Dermis blood vessel endothelial cell (primary cell): Measurements from ENCODE around the gene SLC12A7. TPM values are rescaled to one million over a fixed set of nuclear protein-coding genes. Genes with fewer than 3 reads are reported as not detected.
"Not testable (repeated sequence)": the region's sequence is repeated elsewhere in the genome, so short reads cannot be mapped to it uniquely, and the experiment has no call there.

Source experiments
- DNase-seq: peaks from one replicate; pipeline ENCODE4 v3.0.0; 2010
- total RNA-seq: library from RNA; depleted of rRNA; stranded (reverse); fragments of >200 nt; gene quantifications from 2 replicates; pipeline ENCODE4 v1.2.3, GENCODE V29; 2014

SLC12A7 gene
- 31.3 and 38.8 TPM in 2 replicates for total RNA-seq

DNA sequence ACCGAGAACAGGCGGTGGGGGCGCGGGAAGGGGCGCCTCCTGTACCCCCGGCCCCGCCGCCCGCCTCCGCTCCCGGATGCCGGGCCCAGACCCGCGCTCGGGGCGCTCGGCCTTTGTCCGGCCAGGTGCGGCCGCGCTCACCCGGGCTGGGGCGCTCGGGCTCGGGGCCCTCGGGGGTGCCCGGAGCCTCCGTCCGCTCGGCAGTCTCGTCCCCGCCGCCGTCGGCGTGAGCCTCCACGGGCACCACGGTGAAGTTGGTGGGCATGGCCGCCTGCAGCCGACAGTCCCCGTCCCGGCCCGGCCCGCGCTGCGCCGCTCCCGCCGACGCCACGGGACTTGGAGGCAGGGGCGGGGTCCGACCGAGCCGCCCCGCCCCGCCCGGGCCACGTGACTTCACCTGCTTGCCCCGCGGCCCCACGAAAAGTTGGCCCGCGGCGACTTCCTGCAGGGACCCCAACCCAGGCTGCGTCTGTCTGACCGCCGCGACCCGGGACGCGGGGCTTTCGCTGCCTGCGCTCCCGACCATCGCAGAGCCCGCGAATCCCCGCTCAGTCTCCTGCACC, at the start of gene SLC12A7:
TSS of gene SLC12A7 (minus strand) at position 337 of the 563 bp plus-strand sequence. CDS start at position 265, 72 bp downstream.
- peak; percentile 59 for DNase-seq

DNA sequence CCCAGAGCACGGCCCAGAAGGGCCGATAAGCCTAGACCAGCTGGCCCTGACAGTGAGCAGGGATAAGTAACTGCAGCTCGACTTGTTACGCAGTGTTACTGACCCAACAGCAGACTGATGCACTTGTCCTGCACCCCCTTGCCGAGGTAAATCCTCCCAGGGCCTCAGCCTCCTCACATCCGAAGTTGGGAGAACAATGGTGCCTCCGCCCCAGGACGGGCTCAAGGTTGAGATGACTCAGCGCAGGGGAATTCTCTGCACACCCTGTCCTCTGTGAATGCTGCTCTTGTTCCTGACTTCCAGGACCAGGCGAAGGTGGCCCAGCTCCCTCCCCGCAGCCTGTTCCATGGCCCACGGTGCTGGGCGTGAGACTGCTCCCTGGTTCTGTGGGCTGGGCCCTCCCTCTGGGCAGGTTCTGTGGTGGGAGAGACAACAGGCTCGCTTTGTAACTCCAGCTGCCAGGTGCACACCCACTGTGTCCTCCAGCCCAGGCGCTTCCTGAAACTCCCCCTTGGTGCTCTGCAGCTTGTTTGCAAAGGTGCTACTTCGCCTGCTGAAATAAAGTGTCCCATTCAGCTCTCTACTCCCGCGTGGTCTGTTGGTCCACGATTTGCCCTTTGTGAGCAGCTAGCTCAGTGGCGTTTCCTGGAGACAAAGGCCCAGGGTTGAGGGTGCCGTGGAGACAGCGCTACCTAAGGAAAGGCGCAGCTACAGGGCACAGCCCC, 49.4 kb upstream of the SLC12A7 start:
- DNase-seq, result peak; percentile 60

DNA sequence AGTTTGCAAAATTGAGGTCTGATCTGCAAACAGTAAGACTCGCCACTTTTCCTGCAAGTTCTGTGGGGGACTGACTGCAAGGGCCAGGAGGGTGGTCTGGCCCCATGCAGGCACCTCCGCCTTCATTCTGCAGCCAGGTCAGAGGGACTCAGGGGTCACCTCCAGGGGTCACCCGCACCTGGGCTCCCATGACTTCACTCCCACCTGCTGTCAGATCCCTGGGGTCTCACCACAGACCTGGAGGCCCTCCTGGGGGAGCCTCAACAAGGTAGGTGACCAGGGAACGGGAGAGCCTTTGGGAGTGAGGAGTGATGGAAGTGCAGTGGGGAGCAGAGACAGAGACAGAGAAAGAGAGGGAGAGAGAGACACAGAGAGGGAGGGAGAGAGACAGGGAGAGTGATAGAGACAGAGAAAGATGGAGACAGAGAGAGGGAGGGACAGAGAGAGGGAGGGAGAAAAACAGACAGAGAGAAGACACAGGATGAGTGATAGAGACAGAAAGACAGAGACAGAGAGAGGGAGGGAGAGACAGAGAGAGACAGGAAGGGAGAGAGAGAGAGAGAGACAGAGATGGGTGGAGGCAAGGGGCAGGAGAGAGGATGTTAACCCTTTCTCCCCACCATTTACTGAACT, 48.0 kb upstream of the SLC12A7 start:
- no peak for DNase-seq

DNA sequence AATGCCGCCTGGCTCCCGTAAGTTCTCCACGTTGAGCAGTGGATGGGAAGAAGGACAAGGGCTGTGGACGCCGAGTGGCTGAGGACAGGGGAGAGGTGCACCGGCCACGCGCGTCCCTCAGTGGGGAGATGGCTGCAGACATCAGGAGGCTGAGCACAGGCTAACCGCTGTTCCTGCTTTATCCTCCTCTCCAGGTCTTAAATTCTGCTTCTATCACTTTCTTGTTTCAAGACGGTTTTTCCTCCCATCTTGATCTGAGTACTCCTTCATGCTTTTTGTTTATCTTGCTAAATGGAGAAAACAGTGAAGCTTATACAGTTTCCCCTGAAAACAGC, 47.4 kb upstream of the SLC12A7 start:
- no peak for DNase-seq

DNA sequence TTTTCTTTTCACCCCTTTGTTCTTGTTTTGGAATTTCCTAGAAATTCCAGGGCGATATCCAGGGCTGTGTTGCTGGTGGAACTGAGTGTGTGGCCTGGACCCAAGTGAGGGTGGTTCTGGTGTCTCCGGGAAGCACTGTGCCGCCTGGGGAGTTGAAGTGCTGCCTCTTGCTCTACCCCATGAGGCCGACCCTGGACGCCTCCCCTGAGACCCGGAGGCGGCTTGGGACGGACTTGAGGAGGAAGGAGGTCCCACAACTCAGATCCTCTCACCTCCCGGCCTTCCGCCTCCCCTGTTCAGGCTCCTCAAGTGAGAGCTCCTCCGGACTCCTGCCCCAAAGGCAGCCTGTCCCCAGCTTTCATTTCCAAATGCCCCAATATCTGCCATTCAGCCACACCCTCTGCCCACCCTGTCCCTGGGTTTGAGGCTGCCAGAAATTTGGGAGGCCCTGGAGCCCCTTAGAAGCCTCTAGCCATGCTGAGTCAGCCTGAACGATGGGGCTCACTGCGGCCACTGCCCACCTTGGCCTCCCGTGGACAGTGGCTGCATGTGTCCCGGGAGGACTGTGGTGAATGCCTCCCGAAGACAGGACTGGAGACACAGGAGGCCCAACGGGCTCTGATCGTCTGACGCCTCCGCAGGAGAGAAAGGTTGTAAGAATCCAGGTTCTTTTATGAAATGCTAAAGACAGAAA, 46.9 kb upstream of the SLC12A7 start:
- no peak for DNase-seq

DNA sequence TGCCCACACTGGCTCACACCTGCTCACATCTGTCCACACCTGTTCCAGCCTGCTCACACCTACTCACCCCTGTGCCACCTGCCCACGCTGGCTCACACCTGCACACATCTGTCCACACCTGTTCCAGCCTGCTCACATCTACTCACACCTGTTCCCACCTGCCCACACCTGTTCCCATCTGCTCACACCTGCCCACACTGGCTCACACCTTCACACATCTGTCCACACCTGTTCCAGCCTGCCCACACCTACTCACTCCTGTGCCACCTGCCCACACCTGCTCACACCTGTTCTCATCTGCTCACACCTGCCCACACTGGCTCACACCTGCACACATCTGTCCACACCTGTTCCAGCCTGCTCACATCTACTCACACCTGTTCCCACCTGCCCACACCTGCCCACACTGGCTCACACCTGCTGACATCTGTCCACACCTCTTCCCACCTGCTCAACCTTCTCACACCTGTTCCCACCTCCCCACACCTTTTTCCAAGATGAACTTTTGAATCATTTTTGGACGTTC, 45.7 kb upstream of the SLC12A7 start:
- DNase-seq, result not testable (repeated sequence)

DNA sequence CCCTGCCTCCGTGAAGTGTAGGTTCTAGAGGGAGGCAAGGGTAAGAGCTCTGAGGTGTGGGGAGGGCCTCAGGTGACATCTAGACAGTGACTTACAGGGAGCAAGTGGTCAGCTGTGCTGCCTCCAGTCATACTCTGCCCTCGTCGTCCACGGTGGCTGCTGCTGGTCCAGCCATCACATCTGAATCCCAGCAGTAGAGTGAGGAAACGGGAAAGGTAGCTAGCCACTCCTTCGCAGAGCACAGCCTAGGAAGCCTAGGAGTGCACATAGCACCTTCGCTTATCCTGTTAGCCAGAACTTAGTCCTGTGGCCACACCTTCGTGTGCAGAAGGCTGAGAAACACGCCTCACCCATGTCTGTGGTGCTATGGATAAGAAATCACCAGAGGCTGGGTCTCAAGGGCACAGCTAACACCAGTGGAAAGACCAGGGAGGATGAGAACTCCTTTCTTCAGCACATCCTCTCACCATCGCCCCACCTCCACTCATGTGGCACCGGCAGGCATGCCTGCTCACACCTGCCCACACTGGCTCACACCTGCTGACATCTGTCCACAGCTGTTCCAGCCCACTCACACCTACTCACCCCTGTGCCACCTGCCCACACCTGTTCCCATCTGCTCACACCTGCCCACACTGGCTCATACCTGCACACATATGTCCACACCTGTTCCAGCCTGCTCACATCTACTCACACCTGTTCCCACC, 45.0 kb upstream of the SLC12A7 start:
- no peak for DNase-seq

DNA sequence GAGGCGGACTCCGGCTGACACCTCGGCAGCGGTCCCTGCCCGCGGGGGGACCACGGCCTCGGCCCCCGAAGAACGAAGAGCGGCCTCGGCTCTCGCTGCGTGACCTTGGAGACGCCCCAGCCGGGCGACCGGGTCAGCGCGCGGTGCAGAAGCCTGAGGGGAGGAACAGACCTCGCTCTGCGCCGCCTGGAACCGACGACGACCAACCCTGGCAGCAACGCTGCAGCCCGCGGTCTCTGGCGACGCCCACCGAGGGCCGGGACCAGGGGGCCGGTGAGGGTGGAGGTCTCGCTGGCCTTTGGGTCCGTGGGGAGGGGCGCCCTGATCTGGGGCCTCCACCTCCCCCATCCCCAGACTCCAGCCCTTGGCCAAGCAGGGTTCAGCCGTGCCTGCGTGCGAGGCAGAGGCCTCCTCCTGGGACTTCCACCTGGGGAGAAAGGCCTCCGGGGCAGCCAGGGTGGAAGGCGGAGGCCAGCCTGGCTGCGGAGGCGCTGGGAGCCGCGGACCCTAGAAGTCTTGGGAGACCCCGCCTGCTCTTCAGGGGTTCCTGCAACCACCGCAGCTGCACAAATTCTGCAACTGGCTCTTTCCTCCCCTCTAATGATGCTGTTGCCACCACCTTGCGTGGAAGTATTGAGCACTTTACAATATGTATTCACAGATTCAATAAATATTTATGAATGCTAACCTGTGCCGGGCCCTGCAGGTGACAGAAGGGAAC, 44.3 kb upstream of the SLC12A7 start:
- no peak for DNase-seq

DNA sequence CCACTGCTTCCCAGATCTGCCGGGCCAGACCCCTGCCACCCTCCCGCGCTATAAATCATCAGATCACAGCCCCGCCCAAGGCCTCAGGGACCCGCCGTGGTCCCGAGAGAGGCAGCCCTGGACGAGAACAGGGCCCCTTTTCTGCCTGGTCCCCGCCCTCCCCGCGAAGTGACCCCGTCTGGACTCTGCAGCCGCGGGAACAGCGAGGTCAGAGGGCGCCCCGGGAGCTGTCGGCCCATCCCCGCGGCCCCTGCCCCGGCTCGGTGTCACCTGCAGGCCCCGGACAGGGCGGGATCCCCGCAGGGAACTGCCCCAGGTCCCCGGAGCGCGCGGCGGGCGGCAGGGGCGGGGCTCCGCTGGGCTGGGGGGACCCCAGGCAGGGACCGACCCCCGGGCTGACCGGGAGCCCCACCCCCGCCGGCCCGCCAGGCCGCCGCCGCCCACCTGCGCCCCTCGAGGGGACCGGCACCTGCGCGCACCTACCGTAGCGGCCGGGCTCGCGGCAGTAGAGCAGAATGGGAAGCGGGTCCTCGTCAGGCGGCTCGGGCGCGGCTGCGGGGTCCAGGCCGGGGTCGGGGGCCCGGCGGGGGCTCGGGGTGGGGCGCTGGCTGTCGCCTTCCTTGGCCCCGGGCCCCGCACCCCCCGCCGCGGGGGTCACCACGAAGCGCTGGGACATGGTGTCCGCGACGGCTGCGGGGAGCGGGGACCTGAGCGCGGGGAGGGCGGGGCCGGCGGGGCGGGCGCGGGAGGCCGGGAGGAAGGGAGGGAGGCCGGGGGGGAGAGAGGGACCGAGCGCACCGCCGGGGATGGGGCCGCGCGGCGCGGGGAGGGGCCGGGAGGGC, 43.5 kb upstream of the SLC12A7 start:
- no peak for DNase-seq

DNA sequence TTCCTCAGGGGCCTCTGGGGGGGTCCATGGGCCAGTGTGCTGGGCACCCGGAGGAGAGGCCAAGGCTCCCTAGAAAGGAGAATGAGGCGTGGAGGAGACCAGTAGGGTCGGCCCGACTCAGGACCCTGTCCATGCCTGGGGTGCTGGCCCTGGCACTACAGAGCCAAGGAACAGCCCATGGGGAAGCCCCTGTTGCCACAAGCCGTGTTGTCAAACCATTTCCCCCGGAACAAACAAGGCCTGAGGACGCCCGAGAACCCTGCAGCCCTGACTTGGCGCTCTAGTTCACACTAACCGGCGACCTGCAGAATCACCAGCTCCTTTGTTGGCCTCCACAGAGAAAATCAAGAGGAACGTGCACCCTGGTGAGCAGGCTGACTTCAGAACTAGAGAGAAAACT, 41.6 kb upstream of the SLC12A7 start:
- DNase-seq, result no peak

DNA sequence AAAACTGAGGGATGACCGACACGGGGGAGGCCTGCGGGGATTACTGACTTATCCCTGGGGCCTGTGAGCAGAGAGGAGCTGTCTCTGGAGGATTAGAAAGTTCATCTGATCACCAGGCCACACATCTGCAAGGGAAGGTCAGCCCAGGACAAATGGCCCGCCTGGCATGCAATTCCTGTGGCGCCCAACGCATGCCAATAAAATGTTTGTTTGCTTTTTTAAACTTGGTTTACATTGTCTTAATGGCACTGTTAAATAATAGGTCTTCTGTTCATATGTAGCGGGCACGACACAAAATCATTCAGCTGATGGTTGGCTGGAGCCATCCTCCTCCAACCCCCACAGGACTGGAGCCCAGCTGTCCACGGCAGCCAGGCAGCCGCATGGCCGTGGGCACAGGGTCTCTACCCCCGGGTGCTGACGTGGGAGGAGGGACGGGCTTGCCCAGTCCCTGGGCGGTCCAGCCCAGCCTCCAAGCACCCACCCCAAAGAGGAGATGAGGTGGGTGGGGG, 41.0 kb upstream of the SLC12A7 start:
- DNase-seq, result no peak

DNA sequence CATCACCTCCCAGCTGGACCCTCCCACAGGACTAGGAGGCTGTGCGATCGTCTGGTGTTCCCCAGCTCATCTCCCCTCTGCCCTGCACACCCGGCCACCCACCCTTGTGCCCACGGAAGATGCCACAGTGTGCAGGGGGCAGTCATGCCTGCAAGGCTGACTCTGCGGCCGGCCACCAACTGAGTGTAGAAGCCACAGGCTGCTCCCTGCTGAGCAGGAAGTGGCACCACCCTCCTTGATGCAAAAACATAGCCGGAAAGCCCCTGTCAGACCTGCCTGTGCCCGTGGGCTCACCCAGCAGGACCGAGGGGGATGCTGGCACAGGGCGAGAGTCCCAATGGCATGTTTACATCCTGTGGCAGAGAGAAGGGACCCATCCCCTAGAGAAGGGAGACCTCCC, 40.3 kb upstream of the SLC12A7 start:
- DNase-seq, result no peak

DNA sequence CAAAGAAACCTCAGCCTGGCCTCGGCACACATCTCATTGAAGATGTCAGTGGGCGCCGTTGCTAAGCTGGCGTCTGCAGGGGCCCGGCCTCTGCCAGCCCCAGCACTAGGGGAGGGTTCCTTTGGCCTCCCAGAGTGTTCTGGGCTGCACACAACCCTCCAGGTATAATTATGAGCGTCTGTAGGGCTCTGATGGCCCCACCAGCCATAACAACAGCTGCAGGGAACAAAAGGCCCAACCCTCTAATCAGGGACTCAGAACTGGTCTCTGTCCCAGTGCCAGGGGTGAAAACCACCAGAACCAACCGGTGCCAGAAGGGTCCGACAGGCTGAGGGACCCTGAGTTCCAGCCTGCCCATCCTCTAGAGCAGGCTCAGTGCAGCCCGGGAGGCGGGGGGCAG, 39.5 kb upstream of the SLC12A7 start:
- DNase-seq, result no peak

DNA sequence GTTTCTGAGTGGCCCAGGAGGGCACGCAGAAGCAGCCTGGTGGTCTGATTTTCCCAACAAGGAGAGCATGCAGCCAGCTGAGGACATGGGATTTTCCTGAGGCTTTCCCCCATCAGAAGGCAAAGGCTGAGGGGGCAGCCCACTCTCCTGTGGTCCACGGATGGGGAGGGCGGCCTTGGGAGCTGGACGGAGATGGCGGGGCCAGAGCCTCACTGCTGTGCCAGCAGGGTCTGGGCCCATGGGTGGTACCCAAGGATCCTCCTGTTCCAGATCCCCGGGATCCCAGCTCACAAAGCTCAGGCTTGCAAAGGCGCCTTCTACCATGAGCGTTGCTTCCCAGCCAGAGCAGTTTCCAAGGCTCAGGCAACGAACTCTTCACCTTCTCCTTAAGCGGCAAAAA, 39.0 kb upstream of the SLC12A7 start:
- no peak for DNase-seq

DNA sequence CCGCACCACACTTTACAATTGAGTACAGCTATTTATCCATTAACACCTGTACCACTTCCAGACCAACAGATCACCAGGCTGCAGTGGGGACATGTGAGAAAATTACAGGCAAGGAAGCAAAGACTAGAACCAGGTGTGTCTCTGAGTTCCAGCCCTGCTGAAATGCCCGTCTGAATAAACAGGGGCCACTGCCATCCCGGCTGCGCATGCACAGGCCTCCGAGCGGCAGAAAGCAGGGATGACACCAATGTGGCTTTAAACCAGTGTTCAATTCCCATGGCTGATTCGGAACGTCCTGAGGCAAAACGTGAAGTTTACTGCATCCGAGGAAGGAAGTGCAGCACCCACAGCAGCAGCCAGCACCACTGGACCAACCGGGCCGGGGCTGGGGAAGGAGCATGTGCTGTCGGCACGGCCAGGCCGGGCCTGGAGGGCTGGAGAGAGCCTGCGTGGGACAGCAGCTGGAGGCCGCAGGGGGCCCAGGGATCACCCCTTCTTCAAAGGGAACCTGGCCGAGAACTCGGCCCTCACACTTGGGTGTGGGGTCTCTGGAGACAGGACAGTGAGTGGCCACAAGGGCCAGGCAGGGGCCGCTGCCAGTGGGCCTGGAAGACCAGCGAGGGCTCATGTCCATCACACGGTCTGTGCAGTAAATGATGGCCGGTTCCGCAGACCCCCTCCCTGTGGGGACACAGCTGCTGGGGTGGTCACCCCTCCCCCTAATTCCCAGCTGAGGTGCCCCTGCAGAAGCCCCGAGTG, 33.0 kb upstream of the SLC12A7 start:
- no peak for DNase-seq

DNA sequence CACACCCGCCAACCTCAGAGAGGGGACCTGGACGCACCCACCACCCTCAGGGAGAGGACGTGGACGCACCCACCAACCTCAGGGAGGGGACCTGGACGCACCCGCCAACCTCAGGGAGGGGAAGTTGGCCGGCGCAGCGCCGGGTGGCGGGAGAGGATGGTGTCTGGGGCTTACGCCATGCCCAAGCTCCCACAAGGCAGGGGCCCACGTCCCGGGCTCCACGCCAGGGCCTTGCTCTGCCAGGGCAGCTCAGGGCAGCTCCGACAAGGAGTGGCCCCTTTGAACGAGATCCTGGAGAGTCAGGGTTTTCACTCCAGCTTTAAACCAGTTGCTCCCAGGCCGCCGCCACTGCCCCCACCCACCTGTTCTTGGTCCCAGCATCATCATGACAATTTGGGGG, 32.2 kb upstream of the SLC12A7 start:
- no peak for DNase-seq

DNA sequence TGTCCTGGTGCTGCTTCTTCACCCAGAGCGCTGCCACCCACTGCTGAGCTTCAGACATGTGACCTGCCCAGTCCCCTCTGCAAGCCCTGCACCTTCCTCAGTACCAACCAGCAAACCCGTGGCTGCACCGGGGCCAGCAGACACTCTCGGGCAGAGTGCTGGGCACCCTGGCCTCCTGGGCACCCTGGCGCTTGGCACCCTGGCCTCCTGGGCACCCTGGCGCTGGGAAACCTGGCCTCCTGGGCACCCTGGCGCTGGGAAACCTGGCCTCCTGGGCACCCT, 31.7 kb upstream of the SLC12A7 start:
- no peak for DNase-seq

DNA sequence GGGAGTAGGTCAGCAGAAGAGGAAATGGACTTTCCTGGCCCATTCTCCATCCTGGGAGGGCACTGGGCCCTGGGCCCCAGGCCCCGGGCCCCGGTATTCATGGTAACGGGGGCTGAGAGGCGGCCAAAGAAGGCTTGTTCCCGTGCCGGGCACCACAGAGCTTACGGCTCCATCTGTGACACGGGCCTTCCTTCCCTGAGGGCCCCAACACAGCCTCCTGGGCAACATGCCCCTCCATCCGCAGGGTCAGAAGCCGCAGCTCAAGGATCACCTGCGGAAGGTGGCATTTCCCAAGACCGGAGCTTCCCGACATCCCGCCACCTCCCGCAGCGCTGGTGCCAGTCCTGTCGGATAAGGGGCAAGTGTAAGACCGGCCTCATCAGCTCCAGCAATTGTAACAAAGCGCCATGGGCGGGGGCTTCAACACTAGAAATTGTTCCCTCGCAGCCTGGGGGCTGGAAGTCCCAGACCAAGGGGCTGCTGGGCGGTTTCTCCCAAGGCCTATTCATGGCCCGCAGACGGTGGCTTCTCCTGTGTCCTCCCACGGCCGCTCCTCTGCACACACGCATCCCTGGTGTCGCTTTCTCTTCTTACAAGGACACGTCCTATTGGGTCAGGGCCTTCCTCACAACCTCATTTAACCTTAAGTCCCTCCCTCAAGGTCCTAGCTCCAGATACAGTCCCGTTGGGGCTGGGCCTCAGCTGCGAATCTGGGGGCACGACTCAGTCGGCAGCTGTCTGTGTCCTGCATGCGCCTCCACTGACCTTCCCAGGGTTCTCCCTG, 31.2 kb upstream of the SLC12A7 start:
- no peak for DNase-seq

DNA sequence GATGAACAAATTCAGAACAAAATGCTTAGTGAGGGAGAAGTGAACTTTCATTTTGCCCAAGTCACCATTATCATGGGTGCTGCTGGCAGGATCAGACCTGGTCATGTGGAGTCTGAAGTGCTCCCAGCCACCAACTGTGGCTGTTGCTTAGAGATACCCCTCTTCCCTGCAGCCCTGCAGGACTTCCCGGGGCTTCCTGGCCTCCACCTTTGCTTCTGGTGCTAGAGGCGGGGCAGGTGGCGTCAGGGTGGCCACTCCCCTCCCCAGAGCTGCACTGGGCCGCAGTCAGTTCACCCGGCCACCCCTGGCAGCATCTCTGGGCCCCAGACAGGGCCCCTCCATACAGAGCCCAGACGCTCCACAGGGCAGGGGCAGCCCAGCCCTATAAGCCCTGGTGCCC, 30.0 kb upstream of the SLC12A7 start:
- no peak for DNase-seq

DNA sequence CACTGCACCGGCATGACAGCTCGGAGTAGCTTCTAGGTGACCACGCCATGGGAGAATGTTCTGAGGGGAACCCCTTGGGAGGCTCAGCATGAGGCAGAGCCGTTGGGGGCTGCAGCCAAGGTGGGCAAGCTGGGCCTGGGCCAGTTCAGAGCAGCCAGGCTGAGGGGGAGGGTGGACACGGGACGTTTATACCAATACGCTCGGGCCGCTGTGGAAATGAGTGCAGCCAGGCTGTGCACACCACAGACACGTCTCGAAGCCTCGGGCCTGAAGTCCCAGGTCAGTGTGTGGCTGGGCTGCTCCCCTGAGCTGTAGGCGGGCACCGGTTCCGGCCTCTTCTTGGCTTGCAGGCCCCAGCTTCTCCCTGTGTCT, 28.9 kb upstream of the SLC12A7 start:
- DNase-seq, result no peak
